H4 (cell line): ENCODE measurements around the gene ADIPOR1. TPM values are rescaled to one million over a fixed set of nuclear protein-coding genes. Genes with fewer than 3 reads are reported as not detected.
"Not testable (repeated sequence)": the region's sequence is repeated elsewhere in the genome, so short reads cannot be mapped to it uniquely, and the experiment has no call there.

ENCODE experiments used
- DNase-seq: peaks from one replicate; pipeline ENCODE4 v3.0.0-alpha.2; 2015; ENCODE audit warnings: low spot score
- total RNA-seq: library from RNA; depleted of rRNA; stranded (reverse); fragments of >200 nt; shearing (Covaris generic); gene quantifications from 2 replicates; pipeline ENCODE4 v1.2.3, GENCODE V29; 2014; rRNA removed

Gene ADIPOR1
- total RNA-seq, 1 experiment from 2014 or later: 115 TPM

DNA sequence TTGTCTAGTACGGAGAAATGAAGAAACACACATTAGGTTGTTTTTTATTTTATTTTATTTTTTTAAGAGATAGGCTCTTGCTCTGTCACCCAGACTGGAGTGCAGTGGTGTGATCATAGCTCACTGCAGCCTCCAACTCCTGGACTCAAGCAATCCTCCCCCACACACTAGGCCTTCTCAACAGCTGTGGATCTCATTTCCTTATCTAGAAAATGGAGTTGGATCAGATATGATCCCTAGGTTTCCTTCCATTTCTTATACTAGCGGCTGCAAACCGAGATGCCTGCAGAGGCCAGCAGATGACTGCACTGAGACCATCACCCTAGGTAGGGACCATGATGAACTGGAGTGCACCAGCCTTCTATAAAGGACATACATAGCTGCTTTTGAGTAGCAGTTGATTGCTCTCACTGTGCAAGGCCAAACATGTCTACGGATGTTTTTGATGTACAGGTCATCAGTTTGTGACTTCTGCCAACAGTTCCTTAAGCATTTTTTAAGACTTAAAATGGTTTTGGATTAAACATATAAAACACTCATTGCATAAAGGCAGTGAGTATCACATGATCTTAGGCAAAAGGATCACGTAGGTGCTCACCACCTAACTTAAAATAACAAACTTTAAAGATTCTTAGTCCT is 19.7 kb downstream of the ADIPOR1 start:
- no peak for DNase-seq

DNA sequence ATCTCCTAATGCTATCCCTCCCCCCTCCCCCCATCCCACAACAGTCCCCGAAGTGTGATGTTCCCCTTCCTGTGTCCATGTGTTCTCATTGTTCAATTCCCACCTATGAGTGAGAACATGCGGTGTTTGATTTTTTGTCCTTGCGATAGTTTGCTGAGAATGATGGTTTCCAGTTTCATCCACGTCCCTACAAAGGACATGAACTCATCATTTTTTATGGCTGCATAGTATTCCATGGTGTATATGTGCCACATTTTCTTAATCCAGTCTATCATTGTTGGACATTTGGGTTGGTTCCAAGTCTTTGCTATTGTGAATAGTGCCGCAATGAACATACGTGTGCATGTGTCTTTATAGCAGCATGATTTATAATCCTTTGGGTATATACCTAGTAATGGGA is 21.7 kb downstream of the ADIPOR1 start:
- DNase-seq: not testable (repeated sequence)

DNA sequence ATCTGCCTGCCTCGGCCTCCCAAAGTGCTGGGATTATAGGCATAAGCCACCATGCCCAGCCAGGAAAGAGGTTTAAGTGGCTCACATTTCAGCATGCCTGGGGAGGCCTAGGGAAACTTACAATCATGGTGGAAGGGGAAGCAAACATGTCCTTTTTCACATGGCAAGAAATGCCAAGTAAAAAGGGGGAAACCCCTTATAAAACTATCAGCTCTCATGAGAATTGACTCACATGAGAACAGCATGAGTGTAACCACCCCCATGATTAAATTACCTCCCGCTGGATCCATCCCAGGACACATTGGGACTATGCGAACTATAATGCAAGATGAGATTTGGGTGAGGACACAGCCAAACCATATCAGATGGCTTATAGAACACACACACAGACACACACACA is 22.3 kb downstream of the ADIPOR1 start:
- no peak for DNase-seq

DNA sequence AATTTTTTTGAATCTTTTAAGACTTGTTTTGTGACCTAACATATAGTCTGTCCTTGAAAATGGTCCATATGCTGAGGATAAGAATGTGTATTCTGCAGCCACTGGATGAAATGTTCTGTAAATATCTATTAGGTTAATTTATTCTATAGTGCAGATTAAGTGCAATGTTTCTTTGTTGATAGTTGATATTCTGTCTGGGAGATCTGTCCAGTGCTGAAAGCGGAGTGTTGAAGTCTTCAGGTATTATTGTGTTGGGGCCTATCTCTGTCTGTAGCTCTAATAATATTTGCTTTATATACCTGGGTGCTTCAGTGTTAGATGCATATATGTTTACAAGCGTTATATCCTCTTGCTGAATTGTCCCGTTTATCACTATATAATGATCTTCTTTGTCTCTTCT is 23.4 kb downstream of the ADIPOR1 start:
- DNase-seq: no peak

DNA sequence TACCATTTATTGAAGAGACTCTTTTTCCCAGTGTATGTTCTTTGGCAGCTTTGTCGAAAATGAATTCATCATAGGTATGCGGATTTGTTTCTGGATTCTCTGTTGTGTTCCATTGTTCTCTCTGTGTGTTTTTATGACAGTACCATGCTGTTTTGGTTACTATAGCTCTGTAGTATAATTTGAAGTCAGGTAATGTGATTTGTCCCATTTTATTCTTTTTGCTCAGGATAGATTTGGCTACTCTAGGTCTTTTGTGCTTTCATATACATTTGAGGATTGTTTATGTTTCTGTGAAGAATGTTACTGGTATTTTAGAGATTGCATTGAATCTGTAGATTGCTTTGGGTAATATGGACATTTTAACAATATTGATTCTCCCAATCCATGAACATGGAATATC is 25.6 kb downstream of the ADIPOR1 start:
- DNase-seq: no peak

DNA sequence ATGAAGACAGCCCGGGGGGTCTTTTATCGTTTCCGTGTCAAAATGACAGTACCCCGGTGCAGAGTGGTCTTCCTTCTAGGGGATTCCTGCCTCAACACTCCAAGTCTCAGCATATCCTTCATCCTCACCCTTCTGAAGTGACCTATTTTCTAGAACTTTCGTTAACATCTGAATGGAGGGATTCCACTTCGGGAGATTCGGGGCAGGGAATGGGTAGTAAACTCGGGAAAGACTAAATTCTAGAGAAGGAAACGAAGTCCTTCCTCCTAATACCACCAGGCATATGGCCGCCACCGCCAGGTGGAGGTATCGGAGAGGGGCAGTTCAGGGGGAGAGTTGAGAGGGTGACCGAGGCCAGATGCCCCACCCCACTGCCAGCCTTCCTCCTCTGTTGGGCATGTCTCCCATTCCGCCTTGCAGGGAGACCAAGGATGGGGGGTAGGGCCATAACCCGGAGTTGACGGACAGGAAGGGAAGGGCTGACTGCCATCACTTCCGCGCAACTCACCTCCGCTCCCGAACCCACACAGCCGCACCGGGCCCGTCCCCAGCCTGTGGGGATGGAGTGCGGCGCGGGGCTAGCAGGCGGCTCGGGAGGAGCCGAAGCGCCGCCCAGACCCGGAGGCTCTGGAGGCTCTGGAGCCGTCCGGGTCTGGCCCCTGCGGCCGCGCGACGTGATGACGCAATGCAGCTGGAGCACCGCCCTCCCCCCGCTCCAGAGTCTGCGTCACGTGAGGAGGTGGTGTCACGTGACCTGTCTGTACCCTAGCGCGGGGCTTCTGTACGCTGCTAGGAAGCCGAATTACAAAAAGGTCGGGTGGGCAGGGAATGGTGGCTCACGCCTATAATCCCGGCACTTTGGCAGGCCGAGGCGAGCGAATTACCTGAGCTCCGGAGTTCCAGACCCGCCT is 31.3 kb downstream of the ADIPOR1 start, which contains the start of gene KLHL12:
Gene KLHL12 (minus strand): TSS at position 654 of the 911 bp plus-strand sequence. CDS start 2,072 bp downstream, outside the sequence.
- DNase-seq: peak; percentile 95

DNA sequence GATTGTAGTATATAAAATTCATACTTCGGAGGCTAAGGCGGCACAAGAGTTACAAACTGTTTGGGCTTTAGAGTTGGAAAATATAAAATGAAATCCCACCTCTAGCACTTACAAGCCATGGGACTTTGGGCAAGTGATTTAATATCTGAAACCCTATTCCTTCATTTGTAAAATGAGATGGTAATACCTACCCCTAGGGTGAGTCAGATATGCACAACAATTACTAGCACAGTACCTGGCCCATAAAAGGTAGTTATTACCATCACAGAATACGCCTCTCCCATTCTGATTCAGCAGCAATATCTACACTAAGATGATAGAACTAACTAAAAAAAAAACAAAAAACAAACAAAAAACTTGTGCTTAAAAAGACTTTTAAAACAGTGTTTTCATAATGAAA is 34.6 kb downstream of the ADIPOR1 start:
- no peak for DNase-seq

DNA sequence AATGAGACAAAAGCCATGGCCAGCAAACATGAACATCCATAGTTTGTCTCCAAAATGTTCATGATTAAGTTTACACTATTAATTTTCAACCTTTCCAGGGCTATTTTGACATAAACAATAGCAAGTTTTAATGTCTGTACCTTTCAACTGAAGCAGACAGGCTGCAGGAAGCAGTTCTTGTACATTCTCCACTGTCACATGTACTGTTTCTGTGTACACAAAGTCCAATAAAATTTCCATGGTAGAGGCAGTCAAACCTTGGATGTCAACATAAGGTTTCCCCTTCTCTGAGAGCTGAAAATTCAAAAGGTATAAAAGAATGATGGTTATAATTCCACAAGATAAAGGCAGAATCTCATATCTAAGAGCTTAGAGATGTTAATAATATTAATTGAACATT is 38.5 kb downstream of the ADIPOR1 start:
- DNase-seq: no peak

DNA sequence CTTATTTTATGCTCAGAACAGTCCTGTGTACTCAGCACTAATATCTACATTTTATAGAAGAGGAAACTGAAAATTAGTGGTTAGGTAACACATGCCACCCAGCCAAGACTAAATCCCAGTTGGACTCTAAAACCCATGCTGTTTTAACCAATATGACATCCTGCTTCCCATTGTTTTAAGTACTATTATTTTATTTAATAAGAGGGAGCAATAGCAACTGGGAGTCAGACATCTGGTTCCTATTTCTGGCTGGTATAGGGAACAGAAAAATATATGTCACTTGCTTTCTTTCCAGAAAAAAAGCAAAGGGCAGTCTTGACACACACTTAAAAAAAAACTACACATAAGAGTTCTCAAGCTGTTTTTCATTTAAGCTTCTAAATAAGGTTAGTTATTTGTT is 43.0 kb downstream of the ADIPOR1 start:
- DNase-seq: no peak

DNA sequence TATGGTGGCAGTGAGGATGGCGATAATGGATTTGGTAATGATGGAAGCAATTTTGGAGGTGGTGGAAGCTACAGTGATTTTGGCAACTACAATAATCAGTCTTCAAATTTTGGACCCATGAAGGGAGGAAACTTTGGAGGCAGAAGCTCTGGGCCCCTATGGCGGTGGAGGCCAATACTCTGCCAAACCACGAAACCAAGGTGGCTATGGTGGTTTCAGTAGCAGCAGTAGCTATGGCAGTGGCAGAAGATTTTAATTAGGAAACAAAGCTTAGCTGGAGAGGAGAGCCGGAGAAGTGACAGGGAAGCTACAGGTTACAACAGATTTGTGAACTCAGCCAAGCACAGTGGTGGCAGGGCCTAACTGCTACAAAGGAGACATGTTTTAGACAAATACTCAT is 45.6 kb downstream of the ADIPOR1 start:
- DNase-seq: not testable (repeated sequence)

DNA sequence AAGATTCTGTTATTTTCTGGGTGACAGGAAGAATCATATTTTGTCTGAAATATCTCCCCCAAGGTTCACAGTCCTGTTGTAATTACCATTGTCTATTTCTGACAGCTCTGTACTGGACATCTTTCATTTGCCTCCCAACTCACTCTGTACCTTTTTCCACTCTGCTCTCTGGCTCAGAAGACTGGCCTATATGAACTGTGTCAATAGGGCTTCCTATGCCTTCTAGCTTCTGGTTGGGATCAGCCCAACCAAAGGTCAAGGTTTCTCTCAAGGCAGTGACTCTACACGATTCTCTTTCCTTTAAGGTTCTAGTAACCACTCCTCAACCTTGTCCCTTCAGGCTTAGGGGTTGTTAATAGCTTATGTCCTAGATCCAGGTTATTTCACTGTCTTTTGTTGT is 48.6 kb downstream of the ADIPOR1 start:
- DNase-seq: no peak

DNA sequence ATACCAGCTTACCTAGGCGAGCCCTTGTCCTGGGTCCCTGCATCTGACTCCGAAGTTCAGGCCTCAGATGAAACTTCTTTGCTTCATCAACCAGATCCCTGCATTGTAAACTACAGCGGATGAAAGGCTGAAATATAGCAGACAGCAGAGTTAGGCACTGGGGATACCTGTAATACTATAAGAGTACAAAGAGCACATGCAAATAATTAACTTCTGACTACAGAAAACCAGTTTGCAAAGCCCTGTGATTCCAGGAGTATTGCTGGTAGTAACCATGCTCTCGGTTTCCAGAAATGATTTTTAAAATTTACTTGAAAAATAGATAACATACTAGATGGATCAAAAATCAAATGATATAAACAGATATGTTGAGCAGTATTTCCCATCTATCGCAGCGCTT is 49.1 kb downstream of the ADIPOR1 start:
- no peak for DNase-seq

DNA sequence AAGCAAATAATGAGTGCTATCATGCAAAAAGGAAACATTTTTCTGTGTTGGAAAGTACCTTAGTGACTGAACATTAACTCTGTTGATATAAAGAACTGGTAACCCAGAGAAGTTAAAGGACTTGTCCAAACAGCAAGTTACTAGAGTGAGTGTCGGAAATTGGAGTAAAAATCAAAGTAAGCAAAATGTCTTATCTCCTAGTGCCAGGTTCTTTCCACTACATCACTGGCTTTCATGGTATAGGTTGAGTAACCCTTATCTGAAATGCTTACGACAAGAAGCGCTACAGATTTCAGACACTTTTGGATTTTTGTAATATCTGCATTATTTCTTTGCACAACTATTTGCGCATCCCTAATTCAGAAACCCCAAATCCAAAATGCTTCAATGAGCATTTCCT is 52.8 kb downstream of the ADIPOR1 start:
- DNase-seq: no peak

DNA sequence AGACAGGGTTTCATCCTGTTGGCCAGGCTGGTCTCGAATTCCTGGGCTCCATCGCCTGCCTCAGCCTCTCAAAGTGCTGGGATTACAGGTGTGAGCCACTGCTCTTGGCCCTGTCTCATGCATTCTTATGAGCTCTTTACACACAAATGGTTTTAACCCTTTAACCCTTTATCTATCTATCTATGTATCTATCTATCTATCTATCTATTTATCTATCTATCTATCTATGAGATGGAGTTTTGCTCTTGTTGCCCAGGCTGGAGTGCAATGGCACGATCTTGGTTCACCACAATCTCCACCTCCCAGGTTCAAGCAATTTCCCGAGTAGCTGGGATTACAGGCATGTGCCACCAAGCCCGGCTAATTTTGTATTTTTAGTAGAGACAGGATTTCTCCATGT is 54.3 kb downstream of the ADIPOR1 start:
- not testable (repeated sequence) for DNase-seq

DNA sequence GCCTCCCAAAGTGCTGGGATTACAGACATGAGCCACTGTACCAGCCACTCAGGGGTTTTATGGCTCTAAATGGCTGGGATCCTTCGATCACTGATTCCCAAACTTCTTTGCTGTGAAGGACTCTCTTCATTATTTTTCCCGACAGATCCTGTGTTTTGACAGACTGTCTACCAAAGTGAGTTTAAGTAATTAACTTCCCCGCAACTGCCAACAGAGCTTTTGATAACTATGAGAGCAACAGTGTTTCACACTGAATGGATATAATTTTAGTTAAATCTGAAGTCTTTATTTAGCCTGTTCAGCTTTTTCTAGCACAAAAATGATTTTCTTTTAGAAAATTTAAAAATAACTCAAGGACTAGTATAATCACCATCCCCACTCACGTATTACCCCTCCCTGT is 56.6 kb downstream of the ADIPOR1 start:
- no peak for DNase-seq

DNA sequence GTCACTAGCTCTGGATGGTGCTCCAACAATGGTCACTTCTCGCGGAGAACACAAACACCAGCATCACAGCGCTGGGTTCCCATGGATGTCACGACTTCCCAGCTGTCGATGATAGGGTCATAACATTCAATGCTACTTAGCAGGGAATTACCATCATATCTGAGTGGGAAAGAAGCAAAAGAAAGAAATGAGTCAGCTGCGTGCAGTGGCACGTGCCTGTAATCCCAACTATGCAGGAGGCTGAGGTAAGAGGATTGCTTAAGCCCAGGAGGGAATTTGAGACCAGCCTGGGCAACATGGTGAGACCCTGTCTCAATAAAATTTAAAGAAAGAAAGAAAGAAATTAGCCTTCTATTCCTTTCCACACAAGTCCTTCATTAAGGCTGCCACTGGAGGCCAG is 65.6 kb downstream of the ADIPOR1 start:
- no peak for DNase-seq

Other genes with a start within 250 kb of the ADIPOR1 start
- 0.35 and 0.55 TPM in 2 replicates for gene SYT2, start 247.9 kb downstream of the ADIPOR1 start, total RNA-seq
- 27.6 and 38.1 TPM in 2 replicates for gene KDM5B, start 149.9 kb downstream of the ADIPOR1 start, total RNA-seq
- 0.33 and 0.47 TPM in 2 replicates for gene PCAT6, start 147.4 kb downstream of the ADIPOR1 start, total RNA-seq
- gene RABIF, start 69.2 kb downstream of the ADIPOR1 start, total RNA-seq: 6.4 and 7.5 TPM in 2 replicates
- 24.4 and 25.9 TPM in 2 replicates for gene KLHL12, start 31.1 kb downstream of the ADIPOR1 start, total RNA-seq
- gene CYB5R1, start 8.9 kb upstream of the ADIPOR1 start, total RNA-seq: 38.8 and 42.4 TPM in 2 replicates
- 82.8 and 82.9 TPM in 2 replicates for gene TMEM183A, start 49.1 kb upstream of the ADIPOR1 start, total RNA-seq
- gene PPFIA4, start 68.2 kb upstream of the ADIPOR1 start, total RNA-seq: 0.27 and 1.1 TPM in 2 replicates
- not detected in 2 replicates for gene MYOG, start 127.7 kb upstream of the ADIPOR1 start, total RNA-seq
- gene ADORA1, start 169.4 kb upstream of the ADIPOR1 start, total RNA-seq: 0.47 and 0.58 TPM in 2 replicates
- gene MYBPH, start 217.5 kb upstream of the ADIPOR1 start, total RNA-seq: not detected in 2 replicates
- gene CHI3L1, start 228.4 kb upstream of the ADIPOR1 start, total RNA-seq: not detected in 2 replicates